A673 (cell line): Measurements from ENCODE around the gene TTC27. TPM values are rescaled to one million over a fixed set of nuclear protein-coding genes. Genes with fewer than 3 reads are reported as not detected.

Experiments
- BruUV-seq: library from RNA; stranded (reverse); fragments of 400-500 nt; replicated peaks from 2 replicates; lab custom pipeline; 2021; lab: Mats Ljungman, UMichigan
- CTCF ChIA-PET: fragments of 300-600 bp; sonication (Branson Sonifier 250); formaldehyde crosslinking; loops from one replicate; lab custom pipeline; 2022; ENCODE audit warnings: antibody characterized with exemption; lab: Charles Lee
- POLR2A ChIA-PET: fragments of 300-600 bp; sonication (Branson Sonifier 250); formaldehyde crosslinking; loops from one replicate; lab custom pipeline; 2022; ENCODE audit warnings: antibody characterized with exemption; ENCODE audit not compliant: low non-redundant PET; lab: Charles Lee
- DNase-seq: peaks from one replicate; pipeline ENCODE4 v3.0.0-alpha.2; 2015; ENCODE audit warnings: low spot score
- H3K27ac ChIP-seq: fragments of 200-600 bp; sonication (generic); 2 replicates; pipeline ENCODE4 v1.5.1; 2016; ENCODE audit warnings: mixed run types, low read depth, mild to moderate bottlenecking, mixed read lengths, antibody characterized with exemption, low read length; ENCODE audit not compliant: poor library complexity, severe bottlenecking
- H3K27me3 ChIP-seq: fragments of 200-600 bp; sonication (generic); replicated peaks from 2 replicates; pipeline ENCODE4 v1.6.1; 2017; ENCODE audit warnings: mixed run types, low read depth, mild to moderate bottlenecking, mixed read lengths, antibody characterized with exemption, low read length; ENCODE audit not compliant: insufficient read depth, poor library complexity
- H3K36me3 ChIP-seq: fragments of 200-600 bp; sonication (generic); 2 replicates; pipeline ENCODE4 v1.6.1; 2016; ENCODE audit warnings: mixed run types, mild to moderate bottlenecking, mixed read lengths, antibody characterized with exemption, low read length; ENCODE audit not compliant: insufficient read depth, poor library complexity, severe bottlenecking
- H3K4me1 ChIP-seq: fragments of 200-600 bp; sonication (generic); 2 replicates; pipeline ENCODE4 v1.6.1; 2017; ENCODE audit warnings: mixed run types, mild to moderate bottlenecking, mixed read lengths, antibody characterized with exemption, low read length; ENCODE audit not compliant: insufficient read depth, poor library complexity, severe bottlenecking
- H3K4me3 ChIP-seq: fragments of 200-600 bp; sonication (generic); 2 replicates; pipeline ENCODE4 v1.5.1; 2016; ENCODE audit warnings: low read depth, mixed run types, mild to moderate bottlenecking, mixed read lengths, low read length; ENCODE audit not compliant: poor library complexity, severe bottlenecking
- H3K9me3 ChIP-seq: fragments of 200-600 bp; sonication (generic); 2 replicates; pipeline ENCODE4 v1.6.1; 2016; ENCODE audit warnings: mixed run types, low read depth, mild to moderate bottlenecking, mixed read lengths, antibody characterized with exemption, low read length; ENCODE audit not compliant: poor library complexity, severe bottlenecking
- EZH2 ChIP-seq: fragments of 200-600 bp; sonication (generic); IDR thresholded peaks from 2 replicates; pipeline ENCODE4 v1.6.1; 2017; ENCODE audit warnings: borderline replicate concordance, low read depth, mild to moderate bottlenecking, mixed read lengths, antibody characterized with exemption, low read length; ENCODE audit not compliant: poor library complexity, severe bottlenecking
- intact Hi-C: fragments of 100-400 bp; cut with micrococcal nuclease; formaldehyde crosslinking; loops from one replicate; pipeline ENCODE4 v1.10.0; 2022; ENCODE audit not compliant: unreplicated experiment
- total RNA-seq: library from RNA; stranded (reverse); gene quantifications from 2 replicates; pipeline ENCODE4 v1.2.3, GENCODE V29; 2021
- TF ChIP-seq, protein P1 (sequence below): fragments of 300-800, 200-600 bp; sonication (generic); conservative IDR thresholded peaks from 2 replicates; pipeline ENCODE4 v1.5.1; 2017; ENCODE audit warnings: low read depth, mild to moderate bottlenecking, antibody characterized with exemption, low read length, moderate library complexity, mixed read lengths

Gene TTC27
- total RNA-seq, 1 experiment from 2014 or later = 29.8 TPM

GRCh38 chr2:32683520-32684086 lies 55.8 kb downstream of the TTC27 start:
- H3K27ac ChIP-seq = no peak overlapping the region
- ChIA-PET POLR2A (no interaction called here), CTCF (no interaction called here)
- no peak for DNase-seq
- H3K4me3 ChIP-seq = no peak overlapping the region
- TF ChIP-seq, protein P1, sequence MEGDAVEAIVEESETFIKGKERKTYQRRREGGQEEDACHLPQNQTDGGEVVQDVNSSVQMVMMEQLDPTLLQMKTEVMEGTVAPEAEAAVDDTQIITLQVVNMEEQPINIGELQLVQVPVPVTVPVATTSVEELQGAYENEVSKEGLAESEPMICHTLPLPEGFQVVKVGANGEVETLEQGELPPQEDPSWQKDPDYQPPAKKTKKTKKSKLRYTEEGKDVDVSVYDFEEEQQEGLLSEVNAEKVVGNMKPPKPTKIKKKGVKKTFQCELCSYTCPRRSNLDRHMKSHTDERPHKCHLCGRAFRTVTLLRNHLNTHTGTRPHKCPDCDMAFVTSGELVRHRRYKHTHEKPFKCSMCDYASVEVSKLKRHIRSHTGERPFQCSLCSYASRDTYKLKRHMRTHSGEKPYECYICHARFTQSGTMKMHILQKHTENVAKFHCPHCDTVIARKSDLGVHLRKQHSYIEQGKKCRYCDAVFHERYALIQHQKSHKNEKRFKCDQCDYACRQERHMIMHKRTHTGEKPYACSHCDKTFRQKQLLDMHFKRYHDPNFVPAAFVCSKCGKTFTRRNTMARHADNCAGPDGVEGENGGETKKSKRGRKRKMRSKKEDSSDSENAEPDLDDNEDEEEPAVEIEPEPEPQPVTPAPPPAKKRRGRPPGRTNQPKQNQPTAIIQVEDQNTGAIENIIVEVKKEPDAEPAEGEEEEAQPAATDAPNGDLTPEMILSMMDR = no peak
- TF ChIP-seq EZH2 = no peak
- H3K27me3 ChIP-seq = no peaks in the 10 kb centered on the region
- H3K9me3 ChIP-seq = no peaks in the 10 kb centered on the region
- H3K36me3 ChIP-seq = no peaks in the 10 kb centered on the region
- intact Hi-C loops = no loop called here
- peaks cover 6% of the 10 kb centered on the region for H3K4me1 ChIP-seq
- no TSS peak for BruUV-seq

DNA sequence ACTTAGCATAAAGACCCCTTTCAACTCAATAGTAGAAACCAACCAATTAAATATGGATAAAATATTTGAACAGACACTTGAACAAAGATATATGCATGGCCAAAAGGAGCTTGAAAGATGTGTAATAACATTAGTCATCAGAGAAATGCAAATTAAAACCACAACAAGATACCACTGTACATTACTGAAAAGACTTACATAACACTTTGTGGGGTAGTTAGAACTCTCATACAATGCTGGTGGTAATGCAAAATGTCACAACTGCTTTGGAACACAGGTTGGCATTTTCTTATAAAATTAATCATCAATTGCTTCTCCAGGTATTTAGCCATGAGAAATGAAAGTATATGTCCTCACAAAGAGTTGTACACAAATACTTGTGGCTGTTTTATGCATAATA lies 60.7 kb downstream of the TTC27 start:
- intact Hi-C loops = no loop called here
- Histone ChIP-seq H3K27me3 (no peaks in the 10 kb centered on the region), H3K27ac (no peak overlapping the region), H3K36me3 (no peaks in the 10 kb centered on the region), H3K4me1 (peaks cover 8% of the 10 kb centered on the region), H3K4me3 (no peak overlapping the region), H3K9me3 (no peaks in the 10 kb centered on the region)
- POLR2A ChIA-PET = no interaction called here
- TF ChIP-seq, protein P1 = no peak
- TF ChIP-seq EZH2 = no peak
- DNase-seq = peak; percentile 7
- BruUV-seq = no TSS peak
- CTCF ChIA-PET = no interaction called here

GRCh38 chr2:32691678-32692077 lies 63.8 kb downstream of the TTC27 start:
- Histone ChIP-seq H3K4me1 (peaks cover 8% of the 10 kb centered on the region), H3K27ac (no peak overlapping the region), H3K9me3 (no peaks in the 10 kb centered on the region), H3K36me3 (no peaks in the 10 kb centered on the region), H3K27me3 (no peaks in the 10 kb centered on the region), H3K4me3 (no peak overlapping the region)
- ChIA-PET POLR2A (no interaction called here), CTCF (no interaction called here)
- TF ChIP-seq, protein P1 = no peak
- no peak for TF ChIP-seq EZH2
- DNase-seq = no peak
- BruUV-seq = no TSS peak
- intact Hi-C loops = no loop called here
